NCI-H187 treated with DMSO at 0.1 percent for 48 hours (cell line): Measurements from ENCODE around the gene HEPH.
"Not testable (repeated sequence)": the region's sequence is repeated elsewhere in the genome, so short reads cannot be mapped to it uniquely, and the experiment has no call there.

Experiments
- DNase-seq: peaks from one replicate; lab custom pipeline; 2025; lab: John Stamatoyannopoulos, UW

HEPH gene

DNA sequence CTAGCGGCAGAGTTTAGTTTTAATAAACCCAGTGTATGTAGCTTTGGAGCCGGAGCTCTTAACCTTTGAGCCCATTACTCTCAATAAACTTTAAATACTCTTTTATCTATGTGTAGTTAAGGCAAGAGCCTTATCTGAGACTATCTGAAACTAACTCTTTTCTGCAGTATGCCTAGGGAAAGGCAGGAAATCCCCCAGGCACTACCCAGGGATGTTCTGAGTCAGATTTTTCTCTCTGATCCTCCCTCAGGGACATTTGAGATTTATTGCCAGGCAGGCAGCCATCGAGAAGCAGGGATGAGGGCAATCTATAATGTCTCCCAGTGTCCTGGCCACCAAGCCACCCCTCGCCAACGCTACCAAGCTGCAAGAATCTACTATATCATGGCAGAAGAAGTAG, 39.1 kb downstream of the HEPH start:
- no peak for DNase-seq

DNA sequence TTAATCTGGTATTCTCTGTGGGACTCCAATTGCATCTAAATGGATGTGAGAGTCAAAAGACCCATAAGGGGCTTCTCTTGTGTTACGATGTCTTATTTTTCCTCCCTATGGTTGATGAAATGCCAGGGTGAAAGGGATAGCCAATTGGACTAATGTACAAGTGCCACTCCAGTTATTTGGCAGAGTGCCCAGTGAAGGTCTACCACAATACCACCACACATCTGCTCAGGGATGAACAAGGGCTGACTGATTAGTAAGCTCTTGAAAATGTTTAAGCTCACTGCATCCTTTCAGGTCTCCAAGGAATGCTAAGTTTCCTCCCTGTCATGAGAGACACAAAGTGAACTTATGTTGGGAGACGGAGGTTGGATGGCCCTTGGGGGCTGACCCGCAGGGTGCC, 57.8 kb downstream of the HEPH start:
- DNase-seq, result no peak

DNA sequence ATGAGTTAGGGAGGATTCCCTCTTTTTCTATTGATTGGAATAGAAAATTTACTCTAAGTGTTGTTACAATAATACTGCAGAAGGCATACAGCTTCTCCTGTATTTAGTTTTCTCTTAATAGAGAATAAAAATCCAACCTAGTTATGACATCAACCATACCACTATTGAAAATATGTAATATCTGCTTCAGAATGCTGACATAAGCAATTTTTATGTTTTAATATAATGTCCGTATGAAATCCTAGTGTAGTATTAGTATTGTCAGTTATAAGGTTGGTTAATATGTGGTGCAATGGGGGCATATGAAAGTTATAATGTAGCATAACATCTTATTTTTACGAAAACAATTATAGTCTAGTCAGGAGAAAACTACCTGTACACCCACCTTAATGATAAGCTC, 68.2 kb downstream of the HEPH start:
- DNase-seq, result no peak

DNA sequence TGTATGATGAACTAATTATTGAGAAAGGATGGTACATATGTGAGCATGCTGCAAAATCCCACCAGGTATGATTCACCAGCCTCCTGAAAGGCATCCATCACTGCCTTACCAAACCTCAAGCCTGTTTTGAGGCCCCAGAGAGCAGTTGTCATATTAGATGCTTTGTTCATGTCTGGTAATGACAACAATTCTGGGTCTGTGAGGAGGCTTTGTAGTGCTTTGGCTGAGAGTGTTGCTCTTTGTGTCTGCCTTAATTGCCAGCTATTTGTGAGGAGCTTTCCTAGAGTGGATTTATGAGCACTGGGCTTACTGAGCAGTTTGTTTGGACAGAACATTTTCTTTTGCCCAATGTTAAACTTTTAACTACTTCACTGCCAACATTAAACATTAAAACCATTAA, 69.2 kb downstream of the HEPH start:
- no peak for DNase-seq

DNA sequence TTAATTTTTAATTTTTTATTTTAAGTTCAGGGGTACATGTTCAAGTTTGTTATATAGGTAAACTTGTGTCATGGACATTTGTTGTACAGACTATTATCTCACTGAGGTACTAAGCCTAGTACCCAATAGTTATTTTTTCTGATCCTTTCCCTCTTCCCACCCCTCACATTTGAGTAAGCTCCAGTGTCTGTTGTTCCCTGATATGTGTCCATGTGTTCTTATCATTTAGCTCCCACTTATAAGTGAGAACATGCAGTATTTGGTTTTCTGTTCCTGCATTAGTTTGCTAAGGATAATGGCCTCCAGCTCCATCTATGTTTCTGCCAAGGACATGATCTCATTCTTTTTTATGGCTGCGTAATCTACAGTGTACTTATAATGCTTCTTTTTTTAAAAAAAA, 69.9 kb downstream of the HEPH start:
- not testable (repeated sequence) for DNase-seq

DNA sequence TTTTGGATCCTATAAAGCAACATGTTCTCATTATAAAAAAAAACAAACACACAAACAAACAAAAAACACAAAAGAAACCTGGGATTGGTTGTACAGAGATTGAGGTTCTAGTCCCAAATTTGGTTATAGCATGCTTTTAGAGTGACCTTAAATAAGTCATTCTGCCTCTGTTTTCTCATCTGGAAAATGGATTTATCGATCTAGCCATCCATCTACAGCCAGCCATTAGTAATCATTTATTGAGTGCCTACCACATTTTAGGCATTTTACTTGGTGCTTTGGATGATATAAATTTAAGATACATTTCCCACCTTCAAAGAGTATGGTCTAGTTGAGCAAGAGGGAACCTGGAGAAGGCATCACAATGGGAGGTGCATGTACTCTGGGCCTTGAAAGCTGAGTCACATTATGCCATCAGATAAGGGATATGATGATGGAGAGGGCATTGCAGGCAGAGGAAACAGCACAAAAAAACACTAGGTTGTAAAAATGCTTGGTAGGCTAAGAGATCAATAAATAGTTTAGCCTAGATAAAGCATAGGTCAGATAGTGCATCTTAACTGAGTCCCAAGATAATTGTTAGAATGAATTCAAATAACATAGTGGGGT, 91.4 kb downstream of the HEPH start:
- DNase-seq, result no peak

DNA sequence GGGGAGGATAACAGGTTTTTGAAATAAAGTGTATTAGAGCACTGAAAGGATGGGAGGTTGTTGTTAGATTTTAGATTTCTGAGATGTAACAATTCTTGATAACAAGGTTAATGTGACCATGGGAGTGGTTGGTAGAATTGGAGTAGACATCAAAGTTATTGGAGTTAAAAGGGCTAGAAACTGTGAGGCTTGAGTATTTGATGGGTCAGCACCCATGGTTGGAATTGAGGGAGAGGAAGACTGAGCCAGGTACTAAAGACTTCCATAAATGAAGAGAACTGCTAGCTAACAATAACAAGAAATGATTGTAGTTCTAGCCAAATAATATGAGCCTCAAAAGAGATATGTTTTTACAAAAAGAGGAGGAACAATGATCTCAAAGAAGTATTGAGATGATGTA, 98.8 kb downstream of the HEPH start:
- DNase-seq, result no peak
